Neuron (in vitro differentiated cells): ENCODE data around the gene DEPDC4.
A peak's percentile ranks its signal among the peaks of the same experiment; 100 is the strongest.
"Not testable (repeated sequence)": the region's sequence is repeated elsewhere in the genome, so short reads cannot be mapped to it uniquely, and the experiment has no call there.

Experiments
- H2AFZ ChIP-seq: one replicate; pipeline ENCODE4 v1.6.1; 2013; ENCODE audit warnings: low read depth, mild to moderate bottlenecking, inconsistent platforms, low read length, moderate library complexity
- H3K27me3 ChIP-seq: one replicate; pipeline ENCODE4 v1.6.1; 2013; ENCODE audit warnings: low read length; ENCODE audit not compliant: insufficient read depth
- H3K36me3 ChIP-seq: one replicate; pipeline ENCODE4 v1.6.1; 2013; ENCODE audit warnings: low read length; ENCODE audit not compliant: insufficient read depth
- H3K4me1 ChIP-seq: one replicate; pipeline ENCODE4 v1.6.1; 2013; ENCODE audit warnings: low read length; ENCODE audit not compliant: insufficient read depth
- H3K4me3 ChIP-seq: 2 replicates; pipeline ENCODE4 v1.5.1; 2013; ENCODE audit warnings: mild to moderate bottlenecking, low read length, moderate library complexity
- H3K9me3 ChIP-seq: one replicate; pipeline ENCODE4 v1.6.1; 2013; ENCODE audit warnings: low read length

The DEPDC4 gene

DNA sequence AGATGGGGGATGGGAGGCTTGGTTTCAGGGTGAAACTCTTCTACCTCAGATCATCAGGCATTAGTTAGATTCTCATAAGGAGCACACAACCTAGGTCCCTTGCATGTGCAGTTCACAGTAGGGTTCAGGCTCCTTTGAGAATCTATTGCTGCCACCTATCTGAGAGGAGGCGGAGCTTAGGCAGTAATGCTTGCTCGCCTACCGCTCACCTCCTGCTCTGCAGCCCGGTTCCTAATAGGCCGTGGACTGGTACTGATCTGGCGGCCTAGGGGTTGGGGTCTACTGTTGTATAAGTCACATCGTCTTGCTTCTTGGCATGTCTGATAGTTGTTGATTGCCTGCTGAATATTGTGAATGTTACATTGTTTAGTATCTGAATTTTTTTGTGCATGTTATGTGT is 12.3 kb upstream of the DEPDC4 start:
- Histone ChIP-seq H3K4me3 (no peak overlapping the region), H3K27me3 (no peaks in the 10 kb centered on the region), H2AFZ (no peak overlapping the region), H3K9me3 (no peaks in the 10 kb centered on the region), H3K36me3 (peaks cover 12% of the 10 kb centered on the region), H3K4me1 (peaks cover 20% of the 10 kb centered on the region)

GRCh38 chr12:100274291-100274690 is 7.4 kb upstream of the DEPDC4 start:
- Histone ChIP-seq H3K9me3 (no peaks in the 10 kb centered on the region), H3K36me3 (peaks cover 7% of the 10 kb centered on the region), H3K4me1 (peaks cover 7% of the 10 kb centered on the region), H2AFZ (no peak overlapping the region), H3K27me3 (no peaks in the 10 kb centered on the region), H3K4me3 (no peak overlapping the region)

- no peak overlapping the region for H3K4me3 ChIP-seq
- peaks cover 7% of the 10 kb centered on the region for H3K4me1 ChIP-seq
- H3K9me3 ChIP-seq: no peaks in the 10 kb centered on the region
- H3K36me3 ChIP-seq: peaks cover 7% of the 10 kb centered on the region
- H3K27me3 ChIP-seq: no peaks in the 10 kb centered on the region
- no peak overlapping the region for H2AFZ ChIP-seq
Observed at GRCh38 chr12:100273782-100274181, 6.9 kb upstream of the DEPDC4 start.

DNA sequence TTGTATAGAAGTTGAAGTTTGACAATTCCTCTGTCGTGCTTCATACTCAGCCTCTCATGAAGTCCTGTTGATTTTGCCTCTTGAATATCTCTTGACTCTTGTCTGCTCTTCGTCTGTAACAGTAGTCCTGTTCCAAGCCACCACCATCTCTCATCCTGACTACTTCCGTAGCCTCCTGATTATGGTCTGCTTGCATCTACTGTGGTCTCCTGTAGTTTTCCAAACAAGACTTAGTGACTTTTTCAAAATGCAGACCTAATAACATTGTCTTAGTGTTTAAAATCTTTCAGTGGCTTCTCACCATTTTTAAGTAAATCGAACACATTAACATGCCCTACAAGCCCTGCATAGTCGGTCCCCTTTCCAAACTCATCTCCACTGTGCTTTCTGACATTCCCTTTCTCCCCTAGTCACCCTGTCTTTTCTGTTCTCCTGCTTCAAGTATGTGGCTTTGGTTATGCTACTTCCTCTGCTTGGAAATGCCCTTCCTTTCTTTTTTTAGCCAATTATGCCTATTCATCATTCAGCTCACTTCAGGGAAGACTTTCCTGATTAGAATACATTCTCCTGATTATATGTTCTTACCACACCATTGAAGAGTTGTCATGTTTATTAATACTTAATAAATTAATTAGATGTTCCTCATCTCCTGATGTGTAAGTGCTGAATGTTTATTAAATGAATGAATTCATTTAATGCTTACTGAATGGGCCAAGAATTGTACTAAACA is 2.1 kb upstream of the DEPDC4 start:
- Histone ChIP-seq H2AFZ (no peak overlapping the region), H3K9me3 (no peaks in the 10 kb centered on the region), H3K36me3 (peaks cover 4% of the 10 kb centered on the region), H3K4me3 (peak overlapping the region; percentile 69), H3K27me3 (no peaks in the 10 kb centered on the region), H3K4me1 (peaks cover 19% of the 10 kb centered on the region)

- peaks cover 2% of the 10 kb centered on the region for H3K36me3 ChIP-seq
- H3K4me1 ChIP-seq: peaks cover 19% of the 10 kb centered on the region
- H3K9me3 ChIP-seq: no peaks in the 10 kb centered on the region
- H3K27me3 ChIP-seq: no peaks in the 10 kb centered on the region
- peak overlapping the region; percentile 69 for H3K4me3 ChIP-seq
- H2AFZ ChIP-seq: peak overlapping the region; percentile 85
Observed at GRCh38 chr12:100267603-100268281, 863 bp upstream of the DEPDC4 start.

- Histone ChIP-seq H3K36me3 (no peaks in the 10 kb centered on the region), H3K9me3 (no peaks in the 10 kb centered on the region), H3K27me3 (no peaks in the 10 kb centered on the region), H3K4me3 (peak overlapping the region; percentile 69), H2AFZ (peak overlapping the region; percentile 85), H3K4me1 (peaks cover 19% of the 10 kb centered on the region)
Observed at GRCh38 chr12:100266585-100266834, 369 bp downstream of the DEPDC4 start.

- peak overlapping the region; percentile 69 for H3K4me3 ChIP-seq
- H3K4me1 ChIP-seq: peaks cover 19% of the 10 kb centered on the region
- peak overlapping the region; percentile 85 for H2AFZ ChIP-seq
- no peaks in the 10 kb centered on the region for H3K36me3 ChIP-seq
- H3K9me3 ChIP-seq: no peaks in the 10 kb centered on the region
- no peaks in the 10 kb centered on the region for H3K27me3 ChIP-seq
Observed at GRCh38 chr12:100265732-100266584, 921 bp downstream of the DEPDC4 start.

- H3K36me3 ChIP-seq, H3K27me3 ChIP-seq, H3K9me3 ChIP-seq, H3K4me3 ChIP-seq, H2AFZ ChIP-seq: not testable (repeated sequence)
- peaks cover 19% of the 10 kb centered on the region for H3K4me1 ChIP-seq
Observed at GRCh38 chr12:100265107-100265506, 1.8 kb downstream of the DEPDC4 start.

DNA sequence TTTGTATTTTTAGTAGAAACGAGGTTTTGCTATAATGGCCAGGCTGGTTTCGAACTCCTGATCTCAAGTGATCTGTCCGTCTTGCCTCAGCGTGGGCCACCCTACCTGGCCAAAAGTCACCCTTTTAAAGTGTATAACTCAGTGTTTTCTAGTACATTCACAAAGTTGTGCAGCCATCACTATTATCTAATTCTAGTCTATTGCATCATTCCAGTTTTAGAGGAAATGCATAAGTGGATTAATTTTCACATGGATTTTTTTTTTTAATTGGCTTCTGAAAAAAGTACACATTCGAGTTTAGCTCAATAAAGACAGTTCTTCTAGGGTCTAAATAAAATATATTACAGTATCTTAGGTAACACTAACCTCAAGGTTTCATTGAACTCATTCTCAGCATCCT is 3.7 kb downstream of the DEPDC4 start:
- H3K36me3 ChIP-seq: no peaks in the 10 kb centered on the region
- peaks cover 5% of the 10 kb centered on the region for H3K4me1 ChIP-seq
- H2AFZ ChIP-seq: no peak overlapping the region
- H3K27me3 ChIP-seq: no peaks in the 10 kb centered on the region
- no peak overlapping the region for H3K4me3 ChIP-seq
- no peaks in the 10 kb centered on the region for H3K9me3 ChIP-seq

DNA sequence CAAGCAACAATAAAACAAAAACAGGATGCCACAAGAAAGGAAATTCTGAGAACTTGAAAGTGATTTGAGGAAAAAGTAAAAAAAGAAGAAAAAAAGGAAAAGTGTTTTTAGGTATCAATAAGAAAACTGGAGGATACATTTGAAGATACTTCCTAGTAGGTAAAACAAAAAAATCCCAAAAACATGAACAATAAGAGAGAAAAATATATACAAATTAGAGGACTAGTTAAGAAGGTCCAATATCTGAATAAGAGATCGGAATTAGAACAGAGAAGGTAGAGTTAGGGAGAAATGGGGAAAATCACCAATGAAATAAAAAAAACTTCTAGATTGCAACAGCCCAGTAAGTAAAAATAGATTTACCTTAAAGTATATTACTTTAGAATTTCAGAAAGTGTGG is 8.8 kb downstream of the DEPDC4 start:
- Histone ChIP-seq H2AFZ (no peak overlapping the region), H3K4me3 (no peak overlapping the region)

GRCh38 chr12:100254876-100255275 is 12.0 kb downstream of the DEPDC4 start:
- no peak overlapping the region for H3K4me3 ChIP-seq
- no peak overlapping the region for H2AFZ ChIP-seq
- no peaks in the 10 kb centered on the region for H3K9me3 ChIP-seq
- no peaks in the 10 kb centered on the region for H3K27me3 ChIP-seq
- no peaks in the 10 kb centered on the region for H3K4me1 ChIP-seq
- H3K36me3 ChIP-seq: no peaks in the 10 kb centered on the region

More for the DNA sequence above, 8.8 kb downstream of the DEPDC4 start:
- H3K27me3 ChIP-seq: no peaks in the 10 kb centered on the region
- no peaks in the 10 kb centered on the region for H3K9me3 ChIP-seq
- no peaks in the 10 kb centered on the region for H3K36me3 ChIP-seq
- no peaks in the 10 kb centered on the region for H3K4me1 ChIP-seq

DNA sequence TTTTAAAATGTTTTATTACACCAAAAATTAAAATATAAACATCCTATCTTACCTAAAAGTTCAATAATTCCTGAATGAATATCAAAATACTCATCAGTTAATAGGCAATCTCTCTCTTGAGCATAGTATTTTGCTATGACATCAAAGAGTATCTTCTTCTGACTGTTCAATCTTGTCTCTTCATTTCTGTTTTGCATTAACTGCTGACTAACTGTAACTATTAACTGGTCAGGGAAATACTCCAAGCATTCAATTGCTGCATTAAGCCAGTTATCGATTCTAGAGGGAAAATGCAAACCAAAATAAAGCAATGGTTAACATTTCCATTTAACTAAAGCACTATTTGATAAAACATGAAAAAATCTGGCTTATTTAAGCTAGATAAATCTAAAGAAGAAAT is 13.4 kb downstream of the DEPDC4 start:
- Histone ChIP-seq H3K4me3 (no peak overlapping the region), H3K4me1 (no peaks in the 10 kb centered on the region), H3K36me3 (no peaks in the 10 kb centered on the region), H3K9me3 (no peaks in the 10 kb centered on the region), H3K27me3 (no peaks in the 10 kb centered on the region), H2AFZ (no peak overlapping the region)

DNA sequence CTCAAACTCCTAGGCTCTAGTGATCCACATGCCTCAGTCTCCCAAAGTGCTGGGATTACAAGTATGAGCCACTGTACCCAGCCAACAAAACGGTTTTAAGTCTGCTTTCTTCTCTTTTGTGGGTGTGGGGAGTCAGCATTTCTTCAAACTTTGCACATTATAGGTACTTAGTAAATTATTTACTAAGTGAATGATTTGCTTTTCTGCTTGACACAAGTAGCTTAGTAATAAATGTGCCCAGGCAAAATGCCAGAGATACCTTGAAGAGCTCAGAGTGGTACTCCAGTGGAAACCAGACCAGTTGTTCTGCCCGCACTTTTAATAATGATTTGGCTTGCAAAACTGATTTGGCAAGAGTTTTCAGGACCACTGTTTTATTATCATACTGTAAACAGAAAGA is 15.0 kb downstream of the DEPDC4 start:
- no peaks in the 10 kb centered on the region for H3K27me3 ChIP-seq
- H3K36me3 ChIP-seq: no peaks in the 10 kb centered on the region
- no peak overlapping the region for H2AFZ ChIP-seq
- H3K4me1 ChIP-seq: no peaks in the 10 kb centered on the region
- no peaks in the 10 kb centered on the region for H3K9me3 ChIP-seq
- H3K4me3 ChIP-seq: no peak overlapping the region
